Fibroblast of skin of right biceps (primary cell): ENCODE measurements around the gene SLCO4A1.

Source experiments
- DNase-seq: peaks from one replicate; pipeline ENCODE4 v3.0.0-alpha.2; 2013

The SLCO4A1 gene

GRCh38 chr20:62718546-62718945, 76.2 kb downstream of the SLCO4A1 start:
- DNase-seq = no peak

GRCh38 chr20:62719250-62719935, 77.1 kb downstream of the SLCO4A1 start:
- DNase-seq = peak; percentile 41
